Activated CD8-positive, alpha-beta memory T cell treated with anti-CD3 and anti-CD28 coated beads, Interleukin-2, amount 50 U/mL, for 4 hours (primary cell): ENCODE results near the gene AURKAIP1.

Source experiments
- DNase-seq: peaks from one replicate; pipeline ENCODE4 v3.0.0-alpha.2; 2020

Gene AURKAIP1

DNA sequence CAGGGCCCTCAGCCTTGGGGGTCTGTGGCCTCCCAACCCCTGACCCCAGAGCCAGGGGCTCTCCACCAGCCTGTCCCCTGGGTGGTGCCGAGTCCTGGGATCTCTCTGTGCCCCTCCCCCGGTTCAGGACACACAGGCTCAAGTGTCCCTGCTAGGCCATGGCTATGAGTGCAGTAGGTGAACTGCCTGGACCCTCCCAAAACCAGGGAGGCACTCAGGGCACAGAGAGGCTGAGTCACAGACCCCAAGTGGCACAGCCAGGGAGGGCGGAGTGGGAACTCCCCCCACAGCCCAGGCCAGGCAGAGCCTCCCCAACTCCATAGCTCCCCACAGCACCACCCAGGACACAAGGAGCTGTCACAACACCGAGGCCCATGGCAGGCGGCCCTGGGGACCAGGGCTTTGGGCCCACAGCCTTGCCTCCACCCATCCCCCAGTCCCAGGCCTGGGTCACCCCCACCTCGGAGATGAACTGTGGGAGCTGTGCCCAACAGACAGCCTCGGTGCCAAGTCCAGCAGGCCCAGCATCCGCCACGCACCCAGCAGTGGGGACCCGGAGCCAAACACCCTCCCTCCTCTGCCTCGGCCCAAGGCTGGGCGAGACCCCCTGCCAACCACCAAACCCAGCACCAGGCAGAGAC is 29.0 kb downstream of the AURKAIP1 start:
- DNase-seq = no peak

- DNase-seq = no peak
These were observed 29.6 kb downstream of the AURKAIP1 start for GRCh38 chr1:1345384-1345783.

DNA sequence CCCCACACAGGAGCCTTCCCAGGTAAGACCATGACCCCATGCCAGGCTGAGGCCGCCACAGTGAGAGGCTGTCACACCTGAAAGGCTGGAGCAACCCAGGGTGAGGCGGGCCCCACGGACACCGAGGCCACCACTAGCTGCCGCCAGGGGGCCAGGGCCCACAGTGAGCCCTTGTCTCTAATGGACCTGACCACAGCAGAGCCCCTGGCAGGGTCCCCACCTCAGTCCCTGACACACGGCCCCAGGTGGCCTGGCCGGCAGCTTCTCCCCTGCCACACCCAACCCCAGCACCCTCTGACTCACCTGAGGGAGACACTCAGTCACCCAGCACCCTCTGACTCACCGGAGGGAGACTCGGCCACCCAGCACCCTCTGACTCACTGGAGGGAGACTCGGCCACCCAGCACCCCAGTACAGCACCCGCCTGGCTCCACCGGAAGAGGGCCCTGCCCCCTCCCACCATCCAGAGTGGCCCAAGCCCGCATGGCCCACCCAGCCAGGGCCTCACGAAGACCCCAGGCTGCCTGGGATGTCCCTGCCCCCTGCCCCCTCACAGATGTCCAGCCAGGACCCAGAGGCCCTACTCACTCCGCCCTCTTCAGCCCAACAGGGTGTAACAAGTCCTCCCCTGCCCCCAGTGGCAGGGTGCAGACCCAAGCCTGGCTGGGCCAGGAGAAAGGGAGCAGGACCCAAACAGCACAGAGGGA is 30.2 kb downstream of the AURKAIP1 start:
- peak; percentile 63 for DNase-seq

DNA sequence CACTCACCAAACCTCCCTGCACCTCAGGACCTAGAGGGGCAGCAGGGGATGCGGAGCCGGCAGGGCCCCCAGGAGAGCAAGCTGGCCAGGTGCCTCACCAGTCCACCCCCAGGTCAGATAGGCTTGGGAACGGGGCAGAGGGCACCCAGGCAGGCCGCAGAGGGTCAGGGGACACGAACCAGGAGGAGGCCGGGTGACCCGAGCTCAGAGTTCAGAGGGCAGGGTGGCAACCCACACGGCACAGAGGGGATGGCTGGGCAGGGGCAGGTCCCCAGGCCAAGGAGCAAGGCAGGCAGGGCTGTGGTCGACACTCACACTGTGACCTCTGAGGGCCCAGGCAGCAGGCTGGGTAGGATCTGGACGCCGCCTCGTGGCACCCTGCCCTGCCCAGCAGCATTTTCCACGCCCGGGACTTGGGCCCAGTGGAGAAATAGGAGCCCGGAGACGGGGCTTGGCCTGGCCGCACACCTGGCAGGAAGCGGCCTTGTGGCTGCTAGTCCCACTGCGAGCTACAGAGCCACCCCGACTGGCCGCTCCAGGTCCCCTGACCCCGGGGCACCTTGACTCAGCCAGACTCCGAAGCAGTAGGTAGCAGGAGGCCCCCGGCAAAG is 31.1 kb downstream of the AURKAIP1 start:
- DNase-seq = no peak

DNA sequence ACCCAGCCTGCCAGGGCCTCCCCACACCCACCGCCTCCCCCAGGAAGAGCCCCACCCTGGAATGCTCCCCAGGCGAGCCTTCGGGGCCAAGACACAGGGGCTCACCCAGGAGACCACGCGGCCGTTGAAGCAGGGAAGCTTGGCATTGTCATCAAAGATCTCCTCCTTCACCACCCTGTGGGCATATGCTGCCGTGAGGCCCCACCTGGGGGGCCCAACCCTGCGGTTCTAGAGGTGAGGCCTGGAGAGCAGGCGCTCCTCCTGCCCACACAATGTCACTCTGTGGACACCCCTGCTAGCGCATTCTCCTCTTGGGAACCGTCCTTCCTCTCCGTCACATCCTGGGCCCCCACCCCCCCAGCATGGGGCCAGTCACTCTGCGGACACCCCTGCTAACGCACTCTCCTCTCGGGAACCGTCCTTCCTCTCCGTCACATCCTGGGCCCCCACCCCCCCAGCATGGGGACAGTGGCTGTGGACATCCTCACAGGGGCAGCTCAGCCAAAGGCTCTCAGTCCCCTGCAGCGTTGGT is 32.4 kb downstream of the AURKAIP1 start:
- no peak for DNase-seq

- no peak for DNase-seq
These were observed 32.9 kb downstream of the AURKAIP1 start for GRCh38 chr1:1342061-1342562.

GRCh38 chr1:1341549-1342021 is 33.4 kb downstream of the AURKAIP1 start:
- DNase-seq = no peak

GRCh38 chr1:1340791-1341548 is 34.0 kb downstream of the AURKAIP1 start:
- DNase-seq = no peak

DNA sequence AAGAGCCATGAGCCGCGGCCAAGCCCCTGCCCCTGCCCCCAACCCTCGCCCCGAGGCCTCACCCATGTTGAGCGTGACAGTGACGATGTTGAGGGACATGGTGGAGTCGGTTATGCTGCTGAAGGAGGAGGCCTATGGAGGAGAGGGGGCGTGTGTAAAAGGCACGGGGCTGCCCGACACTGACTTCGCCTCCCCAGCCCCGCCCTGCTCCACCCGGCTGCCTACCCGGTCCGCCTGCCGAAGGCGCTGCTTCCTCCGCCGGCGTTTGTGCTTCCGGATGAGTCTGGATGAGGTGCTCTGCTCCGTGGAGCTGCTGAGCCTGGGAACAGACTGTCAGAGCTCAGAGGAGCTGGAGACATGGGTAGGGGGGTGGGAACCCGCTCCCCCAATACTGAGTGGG is 34.8 kb downstream of the AURKAIP1 start:
- DNase-seq = no peak

- no peak for DNase-seq
These were observed 36.7 kb downstream of the AURKAIP1 start for GRCh38 chr1:1338278-1338677.

DNA sequence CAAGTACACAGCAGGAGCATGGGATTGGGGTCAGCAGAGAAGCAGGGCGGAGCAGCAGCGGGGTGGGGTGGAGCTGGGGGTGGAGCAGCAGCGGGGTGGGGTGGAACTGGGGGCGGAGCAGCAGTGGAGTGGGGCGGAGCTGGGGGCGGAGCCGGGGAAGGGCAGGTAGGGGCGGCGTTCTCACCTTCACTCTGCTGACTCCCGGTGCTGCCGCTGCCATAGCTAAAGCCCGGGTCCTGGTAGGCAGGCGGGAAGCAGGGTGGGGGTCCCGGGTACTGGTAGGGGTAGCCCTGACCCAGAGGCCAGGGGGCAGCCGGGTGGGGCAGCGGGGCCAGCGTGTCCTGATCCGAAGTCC is 37.2 kb downstream of the AURKAIP1 start:
- DNase-seq = no peak

- DNase-seq = no peak
These were observed 37.8 kb downstream of the AURKAIP1 start for GRCh38 chr1:1336931-1337792.

- DNase-seq = no peak
These were observed 38.6 kb downstream of the AURKAIP1 start for GRCh38 chr1:1336446-1336845.

GRCh38 chr1:1335792-1336248 is 39.2 kb downstream of the AURKAIP1 start:
- no peak for DNase-seq

GRCh38 chr1:1335283-1335682 is 39.7 kb downstream of the AURKAIP1 start:
- DNase-seq = no peak

- DNase-seq = no peak
These were observed 40.2 kb downstream of the AURKAIP1 start for GRCh38 chr1:1334835-1335234.

- DNase-seq = no peak
These were observed 41.3 kb downstream of the AURKAIP1 start for GRCh38 chr1:1333551-1334241.

DNA sequence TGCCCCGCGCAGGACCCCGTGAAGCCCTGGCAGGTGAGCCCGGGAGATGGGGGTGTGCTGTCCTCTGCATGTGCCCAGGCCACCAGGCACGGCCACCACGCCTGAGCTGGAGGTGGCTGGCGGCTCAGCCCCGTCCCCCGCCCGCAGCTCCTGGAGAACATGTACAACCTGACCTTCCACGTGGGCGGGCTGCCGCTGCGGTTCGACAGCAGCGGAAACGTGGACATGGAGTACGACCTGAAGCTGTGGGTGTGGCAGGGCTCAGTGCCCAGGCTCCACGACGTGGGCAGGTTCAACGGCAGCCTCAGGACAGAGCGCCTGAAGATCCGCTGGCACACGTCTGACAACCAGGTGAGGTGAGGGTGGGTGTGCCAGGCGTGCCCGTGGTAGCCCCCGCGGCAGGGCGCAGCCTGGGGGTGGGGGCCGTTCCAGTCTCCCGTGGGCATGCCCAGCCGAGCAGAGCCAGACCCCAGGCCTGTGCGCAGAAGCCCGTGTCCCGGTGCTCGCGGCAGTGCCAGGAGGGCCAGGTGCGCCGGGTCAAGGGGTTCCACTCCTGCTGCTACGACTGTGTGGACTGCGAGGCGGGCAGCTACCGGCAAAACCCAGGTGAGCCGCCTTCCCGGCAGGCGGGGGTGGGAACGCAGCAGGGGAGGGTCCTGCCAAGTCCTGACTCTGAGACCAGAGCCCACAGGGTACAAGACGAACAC is 42.1 kb downstream of the AURKAIP1 start:
- no peak for DNase-seq

GRCh38 chr1:1332031-1332755 is 42.8 kb downstream of the AURKAIP1 start:
- no peak for DNase-seq
